ENCODE results near the gene SNAP25. TPM values are rescaled to one million over a fixed set of nuclear protein-coding genes. Genes with fewer than 3 reads are reported as not detected.
A peak's percentile ranks its signal among the peaks of the same experiment; 100 is the strongest.

Gene SNAP25
- total RNA-seq, 2 donors from 2014 or later: 2.1 to 10.0 TPM

- intact Hi-C loops (cut with DNase I): no loop called here
- WGBS: 41% methylated on average over 2 of the region's 2 CpGs
- Histone ChIP-seq H3K4me3 (no peak overlapping the region), H3K9me3 (no peaks in the 10 kb centered on the region), H3K27me3 (replicated peaks; ENCODE audit: insufficient read depth) (no peaks in the 10 kb centered on the region), H3K27ac (no peak overlapping the region), H3K4me1 (replicated peaks) (peaks cover 3% of the 10 kb centered on the region), H3K36me3 (no peaks in the 10 kb centered on the region)
- no peak for TF ChIP-seq POLR2AphosphoS5 (IDR thresholded peaks at IDR 0.05)
- DNase-seq (ENCODE audit: low spot score): no peak
Measured at GRCh38 chr20:10180651-10181235, 37.9 kb upstream of the SNAP25 start.

GRCh38 chr20:10185741-10186558 is 32.7 kb upstream of the SNAP25 start:
- H3K4me3 ChIP-seq: no peak overlapping the region
- no peaks in the 10 kb centered on the region for H3K27me3 ChIP-seq (replicated peaks; ENCODE audit: insufficient read depth)
- H3K36me3 ChIP-seq: no peaks in the 10 kb centered on the region
- intact Hi-C loops (cut with DNase I): no loop called here
- peak overlapping the region in 1 of 2 donors; percentile 47 for H3K27ac ChIP-seq
- no peaks in the 10 kb centered on the region for H3K4me1 ChIP-seq (replicated peaks)
- 24% methylated on average over 3 of the region's 3 CpGs for WGBS
- DNase-seq (ENCODE audit: low spot score): peak; percentile 74
- TF ChIP-seq POLR2AphosphoS5 (IDR thresholded peaks at IDR 0.05): no peak
- TF ChIP-seq POLR2A (IDR thresholded peaks at IDR 0.05): no peak
- TF ChIP-seq CTCF (IDR thresholded peaks at IDR 0.05): no peak
- no peaks in the 10 kb centered on the region for H3K9me3 ChIP-seq

- 94% methylated on average over 3 of the region's 3 CpGs for WGBS
- TF ChIP-seq POLR2AphosphoS5 (IDR thresholded peaks at IDR 0.05) (no peak), CTCF (IDR thresholded peaks at IDR 0.05) (no peak), POLR2A (IDR thresholded peaks at IDR 0.05) (no peak)
- H3K36me3 ChIP-seq: no peaks in the 10 kb centered on the region
- DNase-seq (ENCODE audit: low spot score): no peak
- H3K9me3 ChIP-seq: no peaks in the 10 kb centered on the region
- intact Hi-C loops (cut with DNase I): no loop called here
- no peak overlapping the region for H3K27ac ChIP-seq
- H3K4me1 ChIP-seq (replicated peaks): no peaks in the 10 kb centered on the region
- H3K27me3 ChIP-seq (replicated peaks; ENCODE audit: insufficient read depth): no peaks in the 10 kb centered on the region
- H3K4me3 ChIP-seq: no peak overlapping the region
Measured at GRCh38 chr20:10190456-10190855, 28.2 kb upstream of the SNAP25 start.

- H3K9me3 ChIP-seq: no peaks in the 10 kb centered on the region
- H3K27me3 ChIP-seq (replicated peaks; ENCODE audit: insufficient read depth): no peaks in the 10 kb centered on the region
- no peak for DNase-seq (ENCODE audit: low spot score)
- H3K27ac ChIP-seq: no peak overlapping the region
- H3K36me3 ChIP-seq: no peaks in the 10 kb centered on the region
- no peaks in the 10 kb centered on the region for H3K4me1 ChIP-seq (replicated peaks)
- WGBS: 9% methylated on average over 1 of the region's 1 CpG
- TF ChIP-seq POLR2AphosphoS5 (IDR thresholded peaks at IDR 0.05): no peak
- no peak for TF ChIP-seq POLR2A (IDR thresholded peaks at IDR 0.05)
- no peak for TF ChIP-seq CTCF (IDR thresholded peaks at IDR 0.05)
- intact Hi-C loops (cut with DNase I): no loop called here
- H3K4me3 ChIP-seq: no peak overlapping the region
Measured at GRCh38 chr20:10192171-10192570, 26.5 kb upstream of the SNAP25 start.

GRCh38 chr20:10194166-10194565 is 24.5 kb upstream of the SNAP25 start:
- Histone ChIP-seq H3K9me3 (no peaks in the 10 kb centered on the region), H3K27me3 (replicated peaks; ENCODE audit: insufficient read depth) (no peaks in the 10 kb centered on the region), H3K4me1 (replicated peaks) (no peaks in the 10 kb centered on the region), H3K4me3 (no peak overlapping the region), H3K36me3 (no peaks in the 10 kb centered on the region), H3K27ac (no peak overlapping the region)
- WGBS: 99% methylated on average over 2 of the region's 2 CpGs
- TF ChIP-seq CTCF (IDR thresholded peaks at IDR 0.05) (no peak), POLR2A (IDR thresholded peaks at IDR 0.05) (no peak), POLR2AphosphoS5 (IDR thresholded peaks at IDR 0.05) (no peak)
- intact Hi-C loops (cut with DNase I): no loop called here
- no peak for DNase-seq (ENCODE audit: low spot score)
